GM12801 (cell line): ENCODE measurements around the gene RRAD.

ENCODE experiments used
- TF ChIP-seq, protein P1 (sequence below): IDR thresholded peaks from one replicate; pipeline ENCODE4 v1.5.1; 2011; ENCODE audit warnings: control low read depth; ENCODE audit not compliant: insufficient read length; ENCODE audit errors: extremely low read depth

RRAD gene, protein sequence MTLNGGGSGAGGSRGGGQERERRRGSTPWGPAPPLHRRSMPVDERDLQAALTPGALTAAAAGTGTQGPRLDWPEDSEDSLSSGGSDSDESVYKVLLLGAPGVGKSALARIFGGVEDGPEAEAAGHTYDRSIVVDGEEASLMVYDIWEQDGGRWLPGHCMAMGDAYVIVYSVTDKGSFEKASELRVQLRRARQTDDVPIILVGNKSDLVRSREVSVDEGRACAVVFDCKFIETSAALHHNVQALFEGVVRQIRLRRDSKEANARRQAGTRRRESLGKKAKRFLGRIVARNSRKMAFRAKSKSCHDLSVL

DNA sequence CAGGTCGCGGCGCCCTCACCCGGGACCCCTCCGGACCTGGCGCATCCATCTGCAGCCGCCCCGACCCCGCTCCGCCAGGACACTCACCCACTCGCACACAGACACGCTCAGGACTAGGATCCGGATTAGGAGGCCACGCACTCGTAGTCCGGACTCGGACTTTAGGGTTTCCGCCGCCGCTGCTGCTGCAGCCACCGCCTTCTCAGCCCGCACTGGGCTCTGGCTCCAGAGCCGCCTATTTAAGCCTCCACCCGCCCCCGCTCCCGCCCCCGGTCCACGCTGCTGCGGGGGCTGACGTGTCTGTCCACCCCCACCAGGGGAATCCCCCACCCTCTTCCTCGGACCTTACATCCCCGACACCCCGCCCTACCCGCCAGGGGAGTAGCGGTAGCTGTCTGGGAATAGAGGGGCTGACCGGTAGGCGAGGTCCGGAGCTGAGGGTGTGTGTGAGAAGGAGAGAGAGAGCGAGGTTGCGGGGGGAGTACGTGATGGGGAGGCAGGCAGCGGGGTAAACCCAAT, at the start of gene RRAD:
Gene RRAD, minus strand, starts transcription at position 214 of the 519 bp plus-strand sequence. CDS start 356 bp downstream, outside the sequence.
- TF ChIP-seq, protein P1, sequence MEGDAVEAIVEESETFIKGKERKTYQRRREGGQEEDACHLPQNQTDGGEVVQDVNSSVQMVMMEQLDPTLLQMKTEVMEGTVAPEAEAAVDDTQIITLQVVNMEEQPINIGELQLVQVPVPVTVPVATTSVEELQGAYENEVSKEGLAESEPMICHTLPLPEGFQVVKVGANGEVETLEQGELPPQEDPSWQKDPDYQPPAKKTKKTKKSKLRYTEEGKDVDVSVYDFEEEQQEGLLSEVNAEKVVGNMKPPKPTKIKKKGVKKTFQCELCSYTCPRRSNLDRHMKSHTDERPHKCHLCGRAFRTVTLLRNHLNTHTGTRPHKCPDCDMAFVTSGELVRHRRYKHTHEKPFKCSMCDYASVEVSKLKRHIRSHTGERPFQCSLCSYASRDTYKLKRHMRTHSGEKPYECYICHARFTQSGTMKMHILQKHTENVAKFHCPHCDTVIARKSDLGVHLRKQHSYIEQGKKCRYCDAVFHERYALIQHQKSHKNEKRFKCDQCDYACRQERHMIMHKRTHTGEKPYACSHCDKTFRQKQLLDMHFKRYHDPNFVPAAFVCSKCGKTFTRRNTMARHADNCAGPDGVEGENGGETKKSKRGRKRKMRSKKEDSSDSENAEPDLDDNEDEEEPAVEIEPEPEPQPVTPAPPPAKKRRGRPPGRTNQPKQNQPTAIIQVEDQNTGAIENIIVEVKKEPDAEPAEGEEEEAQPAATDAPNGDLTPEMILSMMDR = no peak

DNA sequence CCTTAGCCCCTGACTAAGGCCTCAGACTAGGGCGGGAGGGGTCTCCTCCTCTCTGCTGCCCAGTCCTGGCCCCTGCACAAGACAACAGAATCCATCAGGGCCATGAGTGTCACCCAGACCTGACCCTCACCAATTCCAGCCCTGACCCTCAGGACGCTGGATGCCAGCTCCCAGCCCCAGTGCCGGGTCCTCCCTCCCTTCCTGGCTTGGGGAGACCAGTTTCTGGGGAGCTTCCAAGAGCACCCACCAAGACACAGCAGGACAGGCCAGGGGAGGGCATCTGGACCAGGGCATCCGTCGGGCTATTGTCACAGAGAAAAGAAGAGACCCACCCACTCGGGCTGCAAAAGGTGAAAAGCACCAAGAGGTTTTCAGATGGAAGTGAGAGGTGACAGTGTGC, 48.4 kb upstream of the RRAD start:
- TF ChIP-seq, protein P1 = no peak

DNA sequence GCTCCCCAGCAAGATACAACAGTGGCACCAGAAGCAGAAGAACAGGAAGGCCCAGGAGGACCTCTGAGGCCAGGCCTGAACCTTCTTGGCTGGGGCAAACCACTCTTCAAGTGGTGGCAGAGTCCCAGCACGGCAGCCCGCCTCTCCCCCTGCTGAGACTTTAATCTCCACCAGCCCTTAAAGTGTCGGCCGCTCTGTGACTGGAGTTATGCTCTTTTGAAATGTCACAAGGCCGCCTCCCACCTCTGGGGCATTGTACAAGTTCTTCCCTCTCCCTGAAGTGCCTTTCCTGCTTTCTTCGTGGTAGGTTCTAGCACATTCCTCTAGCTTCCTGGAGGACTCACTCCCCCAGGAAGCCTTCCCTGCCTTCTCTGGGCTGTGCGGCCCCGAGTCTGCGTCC, 47.6 kb upstream of the RRAD start:
- TF ChIP-seq, protein P1 = no peak

DNA sequence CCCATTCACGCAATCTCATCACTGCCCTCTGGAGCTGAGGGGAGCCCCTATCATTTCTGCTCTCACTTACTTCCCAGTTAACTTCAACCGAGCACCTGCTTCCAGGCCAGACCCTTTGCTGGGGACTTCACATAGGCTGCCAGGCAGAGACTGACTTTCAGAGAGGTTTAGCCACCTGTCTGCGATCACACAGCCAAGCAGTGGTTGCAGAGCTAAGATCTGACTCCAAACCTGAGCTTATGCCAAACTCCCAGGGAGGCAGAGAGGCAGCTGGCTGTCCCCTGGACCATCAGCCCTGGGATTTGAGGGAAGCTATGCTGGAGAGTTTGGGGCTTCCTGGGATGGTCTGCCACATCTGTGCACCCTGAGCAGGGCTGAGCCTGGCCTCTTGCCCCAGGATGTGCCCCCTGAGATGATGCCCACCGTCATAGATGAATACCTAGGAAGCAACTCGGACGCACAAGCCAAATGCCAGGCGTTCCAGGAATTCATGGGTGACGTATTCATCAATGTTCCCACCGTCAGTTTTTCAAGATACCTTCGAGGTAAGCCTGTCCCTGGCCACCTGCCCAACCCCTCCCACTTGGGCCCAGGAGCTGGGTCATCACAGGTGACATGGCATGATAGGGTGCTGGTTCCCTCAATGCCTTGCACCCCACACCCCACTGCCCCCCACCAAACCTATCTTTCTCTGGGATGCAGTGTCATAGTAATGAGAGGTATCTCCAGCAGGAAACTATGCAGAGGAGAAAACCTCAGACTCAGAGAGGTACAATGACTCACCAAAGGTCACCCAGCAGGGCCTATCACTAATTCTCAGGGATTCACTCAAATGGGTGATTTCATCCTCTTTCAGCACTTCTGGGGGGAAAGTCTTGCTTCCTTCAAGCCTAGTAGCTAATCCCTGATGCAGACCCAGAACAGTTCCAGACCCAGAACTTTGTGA, 45.7 kb upstream of the RRAD start:
- TF ChIP-seq, protein P1 = no peak

DNA sequence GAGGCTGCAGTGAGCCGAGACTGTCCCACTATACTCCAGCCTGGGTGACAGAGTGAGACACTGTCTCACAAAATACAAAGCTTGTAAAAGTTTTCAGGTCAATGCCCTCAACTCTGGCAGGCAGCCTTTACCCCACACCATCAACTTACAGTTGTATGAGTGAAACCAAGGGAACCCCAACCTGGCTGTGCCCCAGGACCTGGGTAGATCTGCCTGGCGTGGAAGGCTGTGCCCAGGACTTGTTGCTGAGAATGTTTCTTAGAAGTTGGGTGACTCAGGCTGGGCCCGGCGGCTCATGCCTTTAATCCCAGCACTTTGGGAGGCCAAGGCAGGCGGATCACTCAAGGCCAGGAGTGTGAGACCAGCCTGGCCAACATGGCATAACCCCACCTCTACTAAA, 43.5 kb upstream of the RRAD start:
- TF ChIP-seq, protein P1 = no peak

DNA sequence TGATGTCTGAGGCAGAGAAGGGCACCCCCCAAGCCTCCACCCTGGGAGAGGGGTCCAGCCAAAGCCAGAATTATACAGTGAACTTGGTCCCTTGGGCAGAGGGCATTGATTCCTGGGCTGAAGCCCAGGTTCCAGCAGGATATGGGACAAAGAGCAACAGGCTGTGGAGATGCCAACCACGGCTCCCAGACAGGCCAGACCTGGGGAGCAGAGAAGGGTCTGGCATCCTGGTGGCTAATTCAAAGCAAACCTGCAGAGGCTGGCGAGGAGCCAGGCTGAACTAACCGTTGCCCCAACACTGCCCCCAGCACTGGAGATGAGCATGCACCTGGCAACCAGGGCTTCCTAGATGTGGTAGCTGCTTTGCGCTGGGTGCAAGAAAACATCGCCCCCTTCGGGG, 38.7 kb upstream of the RRAD start:
- TF ChIP-seq, protein P1 = no peak

DNA sequence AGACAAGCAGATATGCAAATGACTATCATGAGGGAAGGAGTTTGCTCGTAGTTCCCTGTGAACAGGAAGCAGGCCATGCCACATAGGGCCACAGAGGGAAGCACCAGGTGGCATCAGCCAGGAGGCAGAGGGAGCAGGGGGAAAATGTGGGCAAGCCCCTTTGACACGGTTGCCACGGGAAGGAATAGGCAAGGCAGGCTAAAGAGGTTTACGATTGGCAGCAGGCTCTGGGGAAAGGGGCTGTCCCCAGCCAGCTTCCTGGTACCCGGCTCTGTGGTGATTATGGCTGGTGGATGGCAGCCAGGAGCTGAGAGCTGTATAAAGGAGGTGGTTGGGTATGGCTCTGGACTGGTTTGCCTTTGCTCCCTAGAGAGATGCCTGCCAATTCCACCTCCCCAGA, 36.6 kb upstream of the RRAD start:
- TF ChIP-seq, protein P1 = no peak
